GM19397 (cell line): ENCODE measurements around the gene SLC22A23.

Experiments used
- ATAC-seq: cut with Tn5 transposase; IDR thresholded peaks from one replicate; pipeline ENCODE4 v1.9.1; 2021; ENCODE audit warnings: mild to moderate bottlenecking, moderate library complexity; ENCODE audit not compliant: unreplicated experiment

The SLC22A23 gene

GRCh38 chr6:3273707-3274521, 182.9 kb downstream of the SLC22A23 start:
- ATAC-seq = no peak

GRCh38 chr6:3272911-3273547, 183.8 kb downstream of the SLC22A23 start:
- ATAC-seq = no peak

GRCh38 chr6:3271756-3272155, 185.1 kb downstream of the SLC22A23 start:
- ATAC-seq = no peak

- ATAC-seq = no peak
These were observed 186.6 kb downstream of the SLC22A23 start for GRCh38 chr6:3270258-3270657.

DNA sequence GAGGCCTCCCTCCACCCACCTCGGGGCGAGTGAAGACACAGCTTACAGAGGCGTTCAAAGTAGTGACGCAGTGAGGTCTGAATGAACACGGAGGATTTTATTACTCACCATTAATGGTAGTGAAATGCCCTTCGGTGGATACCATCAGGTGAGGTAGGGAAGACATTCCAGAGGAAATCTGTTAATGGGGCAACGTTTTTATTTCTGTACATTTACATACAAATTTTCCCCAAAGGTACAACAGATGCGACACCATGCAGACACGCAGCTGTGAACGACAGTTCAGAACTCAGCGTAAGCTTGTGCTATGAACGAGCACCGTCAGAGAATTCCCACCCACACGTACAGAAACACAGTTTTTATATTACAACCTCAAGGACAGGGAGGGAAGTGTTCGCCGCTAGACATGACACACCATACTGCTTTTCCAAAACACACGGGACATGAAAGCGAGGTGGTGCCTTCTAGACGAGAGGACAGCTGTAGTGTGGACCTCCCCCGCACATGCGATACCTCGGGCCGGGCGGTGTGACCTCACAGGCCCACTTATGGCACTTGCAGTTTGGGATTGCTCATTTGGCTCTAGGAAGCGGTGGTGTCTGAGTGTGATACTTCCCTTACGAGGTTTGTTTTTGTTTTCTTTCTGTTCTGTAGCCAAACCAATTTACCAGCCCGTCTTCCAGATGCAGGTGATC, 187.4 kb downstream of the SLC22A23 start:
- no peak for ATAC-seq

DNA sequence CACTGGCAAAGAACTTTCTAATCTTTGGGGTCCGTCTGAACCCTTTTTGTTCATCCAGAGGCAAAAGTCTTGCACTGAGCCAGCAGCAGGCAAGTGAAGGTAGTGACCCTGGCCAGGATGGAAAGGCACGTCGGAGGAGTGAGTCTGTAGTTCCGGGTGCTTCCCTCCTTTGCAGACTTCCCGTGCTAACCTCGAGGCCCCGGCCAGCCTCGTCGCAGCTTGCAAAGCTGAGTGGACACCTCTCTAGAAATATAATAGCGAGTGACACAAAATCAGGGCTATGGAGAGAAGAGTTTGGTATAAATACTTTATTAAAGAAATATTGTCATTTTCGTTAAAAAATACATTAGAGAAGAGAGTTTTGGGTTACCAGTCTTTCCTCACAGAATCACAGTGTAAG, 188.2 kb downstream of the SLC22A23 start:
- ATAC-seq = no peak

- no peak for ATAC-seq
These were observed 189.7 kb downstream of the SLC22A23 start for GRCh38 chr6:3267162-3267561.

DNA sequence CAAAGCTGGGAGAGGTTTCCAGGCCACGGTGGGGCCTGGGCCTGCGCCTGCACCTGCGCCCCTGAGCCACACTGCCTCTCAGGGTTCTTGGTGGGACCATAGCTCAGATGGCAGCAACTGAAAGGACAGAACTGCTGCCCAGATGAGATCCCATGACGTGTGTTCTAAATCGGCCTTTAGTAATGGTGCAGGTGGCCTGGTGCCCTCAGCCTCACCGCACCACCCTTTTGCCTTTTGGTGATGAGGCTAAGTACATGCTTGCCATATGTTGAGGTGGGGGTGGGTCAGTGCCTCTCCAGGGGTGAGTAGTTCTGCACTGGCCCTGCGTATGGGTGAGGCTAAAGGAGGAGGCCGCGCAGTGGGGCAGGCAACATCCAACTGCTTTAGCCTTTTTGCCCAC, 190.7 kb downstream of the SLC22A23 start:
- ATAC-seq = no peak

DNA sequence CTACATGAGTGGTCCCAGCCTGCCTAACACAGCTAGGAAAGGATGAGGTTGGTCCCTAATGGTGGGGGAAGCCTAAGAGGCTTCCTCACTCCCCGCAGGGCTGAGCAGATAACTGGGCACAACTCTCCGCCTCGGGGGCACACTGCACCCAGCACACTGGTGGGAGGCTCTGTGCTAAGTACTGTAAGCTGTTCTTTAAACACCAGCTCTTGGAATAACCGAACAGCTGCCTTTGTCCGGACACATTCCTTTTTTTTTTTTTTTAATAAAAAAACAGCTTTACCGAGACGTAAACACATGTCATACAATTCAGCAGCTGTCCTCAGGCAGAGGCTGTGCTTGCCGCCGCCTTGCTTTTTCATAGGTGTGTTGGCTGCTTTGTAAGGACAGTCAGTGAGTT, 191.2 kb downstream of the SLC22A23 start:
- ATAC-seq = no peak

GRCh38 chr6:3264356-3264755, 192.5 kb downstream of the SLC22A23 start:
- ATAC-seq = no peak

GRCh38 chr6:3263096-3263495, 193.8 kb downstream of the SLC22A23 start:
- ATAC-seq = no peak

DNA sequence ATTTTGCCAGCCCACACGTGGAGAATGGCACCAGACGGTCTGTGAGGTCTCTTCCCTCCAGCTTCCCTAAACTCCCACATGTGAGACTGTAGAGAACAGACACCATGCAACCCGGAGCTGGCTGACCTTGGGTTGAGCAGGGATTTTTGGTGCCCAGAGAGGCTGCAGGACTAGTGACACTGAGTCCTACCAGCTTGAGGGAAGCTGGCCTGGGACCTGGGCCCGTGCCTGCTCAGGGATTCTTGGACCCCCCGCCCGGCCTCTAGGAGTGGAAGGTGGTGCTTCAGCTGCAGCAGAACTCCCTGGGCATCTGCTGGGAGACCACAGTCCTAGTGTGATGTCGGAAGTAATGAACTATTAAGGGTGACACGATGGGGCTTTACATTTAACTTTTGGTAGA, 194.9 kb downstream of the SLC22A23 start:
- ATAC-seq = no peak

- no peak for ATAC-seq
These were observed 195.4 kb downstream of the SLC22A23 start for GRCh38 chr6:3261518-3261820.

DNA sequence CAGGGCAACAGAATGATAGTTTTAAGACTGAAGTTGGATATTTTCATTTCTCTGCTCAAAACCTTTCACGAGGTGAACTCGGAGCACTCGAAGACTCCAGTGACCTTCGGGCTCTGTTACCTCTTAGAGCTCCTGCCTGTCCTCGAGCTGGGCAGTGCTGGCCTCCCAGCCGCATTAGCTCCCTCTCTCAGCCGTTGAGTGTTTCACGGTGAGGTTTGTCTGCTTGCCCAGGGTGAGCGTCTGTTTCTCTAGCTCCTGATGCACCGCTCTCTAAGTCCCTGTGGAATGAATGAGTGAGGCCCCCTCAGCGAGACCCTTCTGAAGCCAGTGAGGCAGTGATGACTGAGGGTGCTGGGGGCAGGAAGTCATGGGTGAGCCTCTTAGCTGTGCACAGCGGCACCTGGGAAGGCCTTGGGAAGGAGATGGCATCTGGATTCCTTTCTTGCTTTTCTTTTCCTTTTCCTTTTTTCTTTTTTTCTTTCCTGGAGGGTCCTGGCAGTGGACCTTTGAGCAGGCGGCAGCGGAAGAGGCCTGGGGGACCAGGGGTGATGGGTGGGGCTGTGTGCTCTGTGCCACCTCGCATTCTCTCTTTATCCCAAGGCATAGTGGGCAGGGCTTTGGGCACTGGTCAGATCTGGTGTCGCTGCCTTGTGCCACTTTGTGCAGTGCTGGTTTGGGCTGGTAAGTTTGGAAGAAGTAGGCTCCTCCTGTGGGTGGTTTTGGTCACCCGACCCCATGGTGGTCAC, 195.9 kb downstream of the SLC22A23 start:
- ATAC-seq = no peak

DNA sequence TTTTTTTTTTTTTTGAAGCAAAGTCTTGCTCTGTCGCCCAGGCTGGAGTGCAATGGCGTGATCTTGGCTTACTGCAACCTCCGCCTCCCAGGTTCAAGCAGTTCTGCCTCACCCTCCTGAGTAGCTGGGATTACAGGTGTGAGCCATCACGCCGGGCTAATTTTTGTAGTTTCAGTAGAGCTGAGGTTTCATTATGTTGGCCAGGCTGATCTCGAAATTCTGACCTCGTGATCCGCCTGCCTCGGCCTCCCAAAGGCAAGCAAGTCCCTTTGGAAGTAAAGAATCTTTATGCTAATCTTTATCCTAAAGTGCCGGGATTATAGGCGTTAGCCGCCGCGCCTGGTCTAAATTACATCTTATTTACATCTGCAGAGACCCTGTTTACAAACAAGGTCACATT, 196.6 kb downstream of the SLC22A23 start:
- ATAC-seq = no peak

DNA sequence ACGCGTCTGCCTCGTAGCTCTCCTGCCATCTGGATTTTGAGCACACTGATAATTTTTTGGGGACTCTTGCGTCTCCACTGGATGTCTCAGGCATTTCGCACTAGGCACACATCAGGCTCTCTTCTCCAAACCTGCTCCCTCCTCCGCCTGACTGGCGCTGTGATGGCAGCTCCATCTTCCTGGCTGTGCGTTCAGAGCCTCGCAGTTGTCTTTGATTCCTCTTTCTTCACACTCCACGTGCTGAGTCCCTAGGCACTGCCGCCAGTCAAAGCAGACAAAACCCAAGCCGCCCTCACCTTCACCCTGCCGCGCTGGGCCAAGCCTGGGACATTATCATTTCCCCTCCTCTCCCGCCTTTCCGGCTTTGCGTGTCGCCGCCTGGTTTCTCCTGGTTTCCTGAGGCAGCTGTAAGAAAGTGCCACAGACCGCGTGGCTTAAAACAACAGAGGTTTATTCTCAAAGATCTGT, 197.3 kb downstream of the SLC22A23 start:
- ATAC-seq = peak; percentile 32

DNA sequence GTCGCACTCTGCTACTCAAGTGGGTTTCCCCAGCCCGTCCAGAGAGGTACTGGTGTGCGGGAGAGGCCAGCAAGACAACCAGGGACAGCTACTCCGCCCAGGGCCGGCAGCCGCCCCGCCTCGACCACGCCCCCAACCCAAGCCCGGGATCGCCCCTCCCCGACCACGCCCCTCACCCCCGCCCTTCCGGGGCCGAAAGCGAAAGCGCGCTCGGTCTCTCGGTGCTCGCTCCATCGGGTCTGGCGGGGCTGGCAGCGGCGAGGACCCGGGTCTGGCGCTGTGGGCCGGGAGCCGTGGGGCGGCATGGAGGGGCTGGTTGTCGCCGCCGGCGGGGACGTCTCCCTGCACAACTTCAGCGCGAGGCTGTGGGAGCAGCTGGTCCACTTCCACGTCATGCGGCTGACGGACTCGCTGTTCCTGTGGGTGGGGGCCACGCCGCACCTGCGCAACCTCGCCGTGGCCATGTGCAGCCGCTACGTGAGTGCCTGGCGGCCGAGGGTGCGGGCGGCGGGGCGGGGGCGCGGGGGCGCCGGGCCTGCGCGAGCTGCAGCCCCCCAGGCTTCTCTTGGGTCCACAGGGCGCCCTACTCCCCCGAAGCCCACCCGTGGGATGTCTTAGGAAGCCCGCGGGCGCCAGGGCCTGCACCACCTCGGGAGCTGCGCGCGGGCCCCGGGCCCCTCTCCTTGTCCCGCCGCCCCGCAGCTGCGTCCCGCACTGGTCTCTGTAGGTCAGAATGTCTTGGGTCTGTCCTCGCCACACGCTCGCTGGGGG, 197.9 kb downstream of the SLC22A23 start, which contains the start of gene PSMG4:
Gene PSMG4 (plus strand): TSS at position 228 of the 771 bp plus-strand sequence. CDS start 76 bp downstream, at position 304.
- ATAC-seq = peak; percentile 79

GRCh38 chr6:3258201-3258600, 198.6 kb downstream of the SLC22A23 start:
- ATAC-seq = no peak

DNA sequence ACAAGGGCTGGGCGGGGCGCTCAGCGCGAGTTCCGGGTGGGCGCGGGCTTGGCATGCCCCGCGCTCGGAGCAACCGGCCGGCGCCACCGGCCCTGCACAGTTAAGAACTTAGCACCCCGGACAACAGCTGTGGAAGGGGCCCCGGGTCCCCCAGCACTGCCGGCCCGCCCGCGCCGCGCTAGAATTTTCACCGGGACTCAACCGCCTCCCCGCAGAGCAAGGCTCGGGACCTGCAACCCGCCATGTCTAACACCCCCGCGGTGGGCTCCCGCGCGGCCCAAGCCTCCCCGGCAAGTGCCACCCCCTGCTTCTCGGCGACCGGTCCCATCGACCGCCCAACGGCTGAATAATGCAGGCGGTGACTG, 203.3 kb downstream of the SLC22A23 start:
- ATAC-seq = no peak

DNA sequence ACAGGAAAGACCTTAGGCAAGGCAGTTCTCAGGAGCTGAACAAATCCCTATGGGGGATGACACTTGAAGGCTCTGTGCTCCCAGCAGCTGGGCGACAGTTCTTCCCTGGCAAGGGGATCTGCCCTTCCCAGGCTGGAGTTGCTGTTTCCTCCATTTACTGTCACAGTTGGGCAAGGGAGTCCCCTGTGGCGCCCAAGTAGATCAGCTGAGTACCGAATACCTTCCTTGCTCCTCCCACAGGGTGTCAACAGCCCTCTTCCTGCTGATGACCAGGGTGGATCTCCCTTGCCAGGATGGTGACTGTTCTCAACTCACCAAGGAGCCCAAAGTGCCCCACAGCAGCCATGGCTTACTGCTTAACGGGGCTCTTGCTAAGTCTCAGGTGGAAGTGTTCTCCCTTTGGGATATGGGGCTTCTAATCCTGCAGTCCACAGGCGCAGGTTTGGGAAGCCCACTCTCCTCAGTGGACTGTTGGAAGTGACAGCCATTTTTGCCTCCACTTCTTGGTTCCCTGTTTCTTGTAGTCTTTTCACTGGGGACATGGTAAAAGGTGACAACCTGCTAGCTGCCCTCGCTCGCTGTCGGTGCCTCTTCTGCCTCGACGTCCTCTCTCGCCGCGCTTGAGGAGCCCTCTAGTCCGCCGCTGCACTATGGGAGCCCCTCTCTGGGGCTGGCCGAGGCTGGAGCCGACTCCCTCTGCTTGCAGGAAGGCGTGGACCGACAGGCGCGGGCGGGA, 203.8 kb downstream of the SLC22A23 start:
- ATAC-seq = no peak
